SK-N-SH (cell line): ENCODE results near the gene ARF1.

Experiments used
- CTCF ChIP-seq: fragments of 200-600 bp; sonication (generic); IDR thresholded peaks from 2 replicates; pipeline ENCODE4 v1.6.1; 2017; ENCODE audit warnings: antibody characterized with exemption, mild to moderate bottlenecking, moderate library complexity
- SIN3A ChIP-seq: IDR thresholded peaks from 2 replicates; pipeline ENCODE4 v1.6.1; 2012; ENCODE audit warnings: low read depth, mild to moderate bottlenecking, low read length, moderate library complexity, borderline replicate concordance
- TCF12 ChIP-seq: IDR thresholded peaks from 2 replicates; pipeline ENCODE4 v1.4.0; 2012
- USF2 ChIP-seq: fragments of 150-350 bp; IDR thresholded peaks from 2 replicates; pipeline ENCODE4 v1.6.1; 2017; ENCODE audit warnings: antibody characterized with exemption, low read length, low read depth, borderline replicate concordance

- TF ChIP-seq CTCF (no peak), TCF12 (no peak), SIN3A (no peak), USF2 (no peak)
Observed at GRCh38 chr1:228081144-228081543, 1.4 kb upstream of the ARF1 start.
